Keratinocyte (primary cell): ENCODE data around the gene TMC8. TPM values are rescaled to one million over a fixed set of nuclear protein-coding genes. Genes with fewer than 3 reads are reported as not detected.

Experiments used
- DNase-seq: peaks from one replicate; pipeline ENCODE4 v3.0.0-alpha.2; 2011; ENCODE audit warnings: low read depth, missing footprints, low spot score
- FAIRE-seq: peaks from 2 replicates; lab custom pipeline; 2011; peaks lifted over from hg19 to GRCh38; lab: Jason Lieb, UNC
- H2AFZ ChIP-seq: 2 replicates; pipeline ENCODE4 v1.6.0; 2012; ENCODE audit warnings: low read length, control low read depth, inconsistent platforms; ENCODE audit not compliant: control insufficient read depth
- H3K27ac ChIP-seq: 2 replicates; pipeline ENCODE4 v1.5.1; 2011; ENCODE audit warnings: low read length; ENCODE audit not compliant: control insufficient read depth, insufficient read depth
- H3K27me3 ChIP-seq: 3 replicates; pipeline ENCODE4 v1.6.0; 2011; ENCODE audit warnings: low read length; ENCODE audit not compliant: control insufficient read depth, insufficient read depth; ENCODE audit errors: extremely low read depth
- H3K36me3 ChIP-seq, 2 experiments: 2 replicates in 1 of 2; 3 replicates in 1 of 2; pipeline ENCODE4 v1.5.1; 2011; ENCODE audit warnings: low read length in 2 of 2, mild to moderate bottlenecking in 1 of 2; ENCODE audit not compliant: control insufficient read depth in 2 of 2, insufficient read depth in 2 of 2; ENCODE audit errors: extremely low read depth in 1 of 2
- H3K4me1 ChIP-seq: 3 replicates; pipeline ENCODE4 v1.5.1; 2011; ENCODE audit warnings: low read length; ENCODE audit not compliant: control insufficient read depth, insufficient read depth; ENCODE audit errors: extremely low read depth
- H3K4me2 ChIP-seq: 3 replicates; pipeline ENCODE4 v1.6.0; 2011; ENCODE audit warnings: low read depth, low read length; ENCODE audit not compliant: control insufficient read depth, insufficient read depth; ENCODE audit errors: extremely low read depth
- H3K4me3 ChIP-seq, 3 experiments: fragments of 200-600 bp in 1 of 3; sonication (generic) in 1 of 3; 2 replicates in 2 of 3; 3 replicates in 1 of 3; pipeline ENCODE4 v1.5.1; 2011 to 2016; ENCODE audit warnings: low read length in 3 of 3, mild to moderate bottlenecking in 3 of 3, control low read depth in 2 of 3, inconsistent platforms in 1 of 3, low read depth in 1 of 3, mixed read lengths in 1 of 3, mixed run types in 1 of 3, moderate library complexity in 1 of 3; ENCODE audit not compliant: control insufficient read depth in 2 of 3, insufficient read depth in 2 of 3; ENCODE audit errors: extremely low read depth in 1 of 3
- H3K79me2 ChIP-seq: 2 replicates; pipeline ENCODE4 v1.6.0; 2012; ENCODE audit warnings: low read length; ENCODE audit not compliant: control insufficient read depth, insufficient read depth
- H3K9ac ChIP-seq: 3 replicates; pipeline ENCODE4 v1.6.0; 2011; ENCODE audit warnings: low read length; ENCODE audit not compliant: control insufficient read depth, insufficient read depth; ENCODE audit errors: extremely low read depth
- H3K9me1 ChIP-seq: 3 replicates; pipeline ENCODE4 v1.6.0; 2011; ENCODE audit warnings: low read length; ENCODE audit not compliant: control insufficient read depth, insufficient read depth; ENCODE audit errors: extremely low read depth
- H3K9me3 ChIP-seq: 2 replicates; pipeline ENCODE4 v1.5.1; 2012; ENCODE audit warnings: low read depth, low read length; ENCODE audit not compliant: control insufficient read depth
- H4K20me1 ChIP-seq: 3 replicates; pipeline ENCODE4 v1.6.0; 2011; ENCODE audit warnings: low read length; ENCODE audit not compliant: control insufficient read depth, insufficient read depth; ENCODE audit errors: extremely low read depth
- EZH2 ChIP-seq: IDR thresholded peaks from one replicate; pipeline ENCODE4 v1.6.1; 2012; ENCODE audit warnings: inconsistent platforms, mild to moderate bottlenecking, low read length, moderate library complexity
- dilution Hi-C: fragments of 300-500 bp; cut with MboI; formaldehyde crosslinking; loops from one replicate; pipeline ENCODE4 v1.7.0; 2020; ENCODE audit warnings: low sequenced_read_pairs; ENCODE audit not compliant: extremely low pct_ligation_motif_present
- polyA plus RNA-seq, 5 experiments: library from polyadenylated mRNA; depleted of rRNA in 3 of 5; stranded (reverse) in 3 of 5; stranded (forward) in 1 of 5; unstranded in 1 of 5; fragments of >200 nt; gene quantifications; 1 replicate in 1 of 5; 2 replicates in 3 of 5; 3 replicates in 1 of 5; pipeline versions ENCODE4 v1.2.1 to v1.2.3, GENCODE V29; 2011 to 2012; ENCODE audit warnings: missing spikeins in 2 of 5, low read depth in 1 of 5, low replicate concordance in 1 of 5
- TF ChIP-seq, protein P1 (sequence below), 3 experiments: IDR thresholded peaks in 1 of 3; conservative IDR thresholded peaks in 1 of 3; optimal IDR thresholded peaks in 1 of 3; 2 replicates in 2 of 3; 3 replicates in 1 of 3; pipeline versions ENCODE3 to v1.5.1; 2011; ENCODE audit warnings: low read length in 3 of 3, mild to moderate bottlenecking in 3 of 3, moderate library complexity in 2 of 3, control low read depth in 1 of 3, inconsistent platforms in 1 of 3; ENCODE audit not compliant: insufficient read depth in 2 of 3; ENCODE audit errors: extremely low read depth in 1 of 3

The TMC8 gene
- polyA plus RNA-seq, 1 donor (not counting 4 experiments of a cell fraction or from before 2014, with no cell fraction given), result 0.14 TPM

DNA sequence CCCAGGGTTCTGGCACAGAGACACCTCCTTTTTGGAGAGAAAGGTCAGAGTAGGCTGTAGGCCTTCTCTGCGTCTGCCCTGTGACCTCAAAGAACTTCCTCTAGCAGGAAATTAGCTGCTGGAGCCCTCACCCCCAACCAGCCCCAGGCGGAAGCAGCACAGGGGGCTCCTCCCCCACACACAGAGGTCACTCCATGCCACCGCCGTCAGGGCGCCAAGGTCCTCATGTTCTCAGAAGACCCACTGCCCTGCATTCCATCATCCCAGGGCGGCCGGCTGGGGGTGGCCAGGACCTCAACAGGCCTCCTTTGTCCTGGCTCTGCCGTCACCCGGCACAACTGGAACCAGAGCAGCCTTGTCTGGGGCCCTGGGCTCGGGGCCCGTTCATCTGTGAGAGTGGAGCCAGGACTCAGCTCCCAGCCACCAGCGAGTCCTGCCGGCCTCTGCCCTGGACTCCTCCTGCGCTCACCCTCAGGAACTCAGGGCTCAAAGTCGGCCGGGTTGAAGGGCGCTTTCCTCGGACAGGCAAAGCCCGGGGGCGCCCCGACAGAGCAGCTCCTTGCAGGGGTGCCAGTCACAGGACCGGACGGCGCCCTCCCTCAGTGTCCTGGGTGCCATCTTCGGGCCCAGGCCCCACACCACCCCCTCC lies 3.2 kb upstream of the TMC8 start:
- Histone ChIP-seq H3K27ac (peak overlapping the region; percentile 47), H3K9ac (peak overlapping the region; percentile 84), H3K4me3 (peak overlapping the region; percentile 75 to 91 (median 83)), H3K9me1 (no peaks in the 10 kb centered on the region), H3K27me3 (peaks cover 15% of the 10 kb centered on the region), H3K4me2 (peak overlapping the region; percentile 85), H4K20me1 (no peaks in the 10 kb centered on the region), H3K36me3 (peaks cover 6 to 12% of the 10 kb centered on the region in 2 experiments), H3K4me1 (peaks cover 12% of the 10 kb centered on the region), H3K9me3 (no peaks in the 10 kb centered on the region), H3K79me2 (peaks cover 4% of the 10 kb centered on the region), H2AFZ (peak overlapping the region; percentile 58)
- DNase-seq (no peak), FAIRE-seq (no peak)
- TF ChIP-seq EZH2, result no peak
- TF ChIP-seq, protein P1, sequence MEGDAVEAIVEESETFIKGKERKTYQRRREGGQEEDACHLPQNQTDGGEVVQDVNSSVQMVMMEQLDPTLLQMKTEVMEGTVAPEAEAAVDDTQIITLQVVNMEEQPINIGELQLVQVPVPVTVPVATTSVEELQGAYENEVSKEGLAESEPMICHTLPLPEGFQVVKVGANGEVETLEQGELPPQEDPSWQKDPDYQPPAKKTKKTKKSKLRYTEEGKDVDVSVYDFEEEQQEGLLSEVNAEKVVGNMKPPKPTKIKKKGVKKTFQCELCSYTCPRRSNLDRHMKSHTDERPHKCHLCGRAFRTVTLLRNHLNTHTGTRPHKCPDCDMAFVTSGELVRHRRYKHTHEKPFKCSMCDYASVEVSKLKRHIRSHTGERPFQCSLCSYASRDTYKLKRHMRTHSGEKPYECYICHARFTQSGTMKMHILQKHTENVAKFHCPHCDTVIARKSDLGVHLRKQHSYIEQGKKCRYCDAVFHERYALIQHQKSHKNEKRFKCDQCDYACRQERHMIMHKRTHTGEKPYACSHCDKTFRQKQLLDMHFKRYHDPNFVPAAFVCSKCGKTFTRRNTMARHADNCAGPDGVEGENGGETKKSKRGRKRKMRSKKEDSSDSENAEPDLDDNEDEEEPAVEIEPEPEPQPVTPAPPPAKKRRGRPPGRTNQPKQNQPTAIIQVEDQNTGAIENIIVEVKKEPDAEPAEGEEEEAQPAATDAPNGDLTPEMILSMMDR (optimal IDR thresholded peaks at IDR 0.05 in 1 of 3, IDR thresholded peaks at IDR 0.05 in 1 of 3, conservative IDR thresholded peaks at IDR 0.05 in 1 of 3; ENCODE audit: extremely low read depth in 1 of 3, insufficient read depth in 2 of 3, low read length in 3 of 3), result no peak
- dilution Hi-C loops, result no loop called here

DNA sequence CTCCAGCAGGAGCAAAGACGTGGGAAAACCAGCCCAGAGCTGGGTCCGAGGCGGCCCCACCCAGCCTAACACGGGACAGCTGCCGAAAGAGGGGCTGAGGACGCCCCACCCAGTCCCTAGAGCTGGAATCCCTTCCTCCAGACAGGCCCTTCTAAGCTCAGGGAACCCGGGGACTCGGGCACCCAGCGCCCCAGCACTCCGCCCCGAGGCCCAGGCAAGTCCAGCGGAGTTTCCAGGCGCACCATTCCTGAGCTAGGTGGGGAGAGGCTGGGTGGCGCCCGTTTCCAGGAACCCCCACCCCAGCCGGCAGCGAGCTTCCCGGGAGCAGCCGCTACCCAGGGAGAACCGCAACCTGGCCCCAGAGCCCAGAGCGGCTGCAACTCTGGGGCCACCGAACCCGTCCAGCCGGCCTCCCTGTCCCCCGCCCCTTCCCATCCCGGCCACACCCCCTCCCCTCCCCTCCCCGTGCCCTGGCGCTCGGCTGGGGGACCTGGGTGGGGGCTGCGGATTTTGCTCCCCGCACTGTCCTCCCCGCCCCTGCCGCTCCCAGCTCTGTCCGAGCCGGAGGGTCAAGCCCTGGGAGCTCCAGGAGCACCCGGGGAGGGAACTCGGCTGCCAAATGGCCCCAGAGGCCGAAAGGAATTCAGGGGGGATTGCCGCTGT lies 2.6 kb upstream of the TMC8 start:
- H3K4me2 ChIP-seq, result peak overlapping the region; percentile 85
- peaks cover 18% of the 10 kb centered on the region for H3K27me3 ChIP-seq
- no peak for FAIRE-seq
- peaks cover 5 to 9% of the 10 kb centered on the region in 2 experiments for H3K36me3 ChIP-seq
- peak overlapping the region; percentile 58 for H2AFZ ChIP-seq
- peak overlapping the region; percentile 84 for H3K9ac ChIP-seq
- H3K27ac ChIP-seq, result peak overlapping the region; percentile 47
- no peak for TF ChIP-seq EZH2
- TF ChIP-seq, protein P1 (optimal IDR thresholded peaks at IDR 0.05 in 1 of 3, IDR thresholded peaks at IDR 0.05 in 1 of 3, conservative IDR thresholded peaks at IDR 0.05 in 1 of 3; ENCODE audit: extremely low read depth in 1 of 3, insufficient read depth in 2 of 3, low read length in 3 of 3), result no peak
- no peaks in the 10 kb centered on the region for H3K9me1 ChIP-seq
- peak overlapping the region; percentile 75 to 91 (median 83) for H3K4me3 ChIP-seq
- H3K79me2 ChIP-seq, result peaks cover 4% of the 10 kb centered on the region
- no peaks in the 10 kb centered on the region for H3K9me3 ChIP-seq
- DNase-seq, result no peak
- H4K20me1 ChIP-seq, result no peaks in the 10 kb centered on the region
- H3K4me1 ChIP-seq, result peaks cover 16% of the 10 kb centered on the region
- dilution Hi-C loops, result no loop called here
